GM04503 (cell line): ENCODE results near the gene RCVRN.

Experiments
- DNase-seq: peaks from one replicate; pipeline ENCODE4 v3.0.0-alpha.2; 2012; ENCODE audit warnings: low read depth

The RCVRN gene

DNA sequence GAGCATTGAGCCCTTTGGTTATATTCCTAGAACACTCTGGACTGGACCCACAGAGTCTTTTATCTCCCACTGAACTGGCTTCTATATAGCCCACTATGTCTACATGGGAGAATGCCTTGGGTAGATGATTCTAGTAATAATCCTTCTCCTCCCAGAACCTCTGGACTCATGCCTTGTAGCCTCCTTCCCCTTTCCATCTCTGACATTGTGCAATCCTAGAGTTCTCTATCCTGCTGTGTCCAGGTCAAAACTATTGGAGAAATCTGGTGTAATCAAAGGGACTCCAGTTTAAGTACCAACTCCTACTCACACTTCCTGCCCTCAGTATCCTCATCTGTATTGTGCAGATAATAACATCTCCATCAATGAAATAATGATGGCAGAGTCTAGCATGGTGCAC lies 9.1 kb downstream of the RCVRN start:
- DNase-seq, result no peak

DNA sequence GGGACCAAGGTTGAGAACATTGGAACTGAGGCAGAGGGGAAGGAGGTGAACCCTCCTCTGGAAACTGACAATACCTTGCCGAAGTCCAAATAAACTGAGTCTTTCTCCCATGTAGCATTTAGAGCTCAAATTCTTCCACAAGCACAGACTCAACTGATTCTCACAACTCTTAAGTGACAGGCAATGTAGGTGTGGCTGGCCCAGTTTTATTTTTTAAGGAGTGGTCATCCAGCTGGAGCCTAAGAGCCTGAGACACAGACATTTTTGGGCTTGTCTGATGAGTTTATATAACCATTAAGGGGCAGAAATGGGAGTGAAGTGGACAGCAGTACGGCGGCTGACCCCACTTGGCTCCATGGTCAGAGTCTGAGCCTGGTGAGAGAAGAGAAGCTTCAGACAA lies 10.8 kb downstream of the RCVRN start:
- no peak for DNase-seq

DNA sequence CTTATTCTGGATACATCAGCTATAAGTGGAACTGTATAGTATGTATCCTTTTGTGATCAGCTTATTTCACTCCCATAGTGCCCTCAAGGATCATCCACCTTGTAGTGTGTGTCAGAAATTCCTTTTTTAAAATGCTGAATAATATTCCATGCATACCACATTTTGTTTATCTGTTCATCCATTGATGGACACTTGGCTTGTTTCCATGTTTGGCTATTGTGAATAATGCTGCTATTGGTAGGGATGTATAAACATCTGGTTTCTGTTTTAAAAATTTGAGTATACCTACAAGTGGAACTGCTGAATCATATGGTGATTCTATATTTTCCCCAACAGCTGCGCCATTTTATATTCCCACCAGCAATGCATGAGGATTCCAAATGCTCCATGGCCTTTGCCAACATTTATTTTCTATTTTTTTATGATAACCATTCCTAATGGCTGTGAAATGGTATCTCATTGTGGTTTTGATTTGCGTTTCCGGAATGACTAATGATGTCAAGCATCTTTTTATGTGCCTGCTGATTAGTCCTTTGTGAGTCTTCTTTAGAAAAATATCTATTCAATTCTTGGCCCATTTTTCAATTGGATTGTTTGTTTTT lies 11.6 kb downstream of the RCVRN start:
- DNase-seq, result no peak

DNA sequence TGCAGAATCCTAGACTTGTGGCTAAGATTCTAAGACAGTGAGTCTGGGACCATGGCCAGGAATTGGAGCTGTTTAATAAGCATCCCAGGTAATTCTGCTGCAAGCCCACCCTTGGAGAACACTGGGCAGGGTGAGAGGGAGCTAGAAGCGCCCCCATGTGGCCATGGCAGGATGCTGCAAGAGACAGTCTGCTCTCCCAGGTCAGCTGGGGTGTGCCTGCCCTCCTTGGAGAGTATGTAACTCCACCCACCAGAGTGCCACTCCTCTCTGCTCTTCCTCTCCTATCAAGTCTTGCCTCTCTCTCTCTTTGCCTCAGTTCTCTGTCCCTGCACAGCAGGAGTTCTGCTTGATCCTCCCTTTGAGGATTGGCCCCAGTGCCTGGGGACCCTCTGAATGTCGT lies 14.9 kb downstream of the RCVRN start:
- DNase-seq, result no peak

DNA sequence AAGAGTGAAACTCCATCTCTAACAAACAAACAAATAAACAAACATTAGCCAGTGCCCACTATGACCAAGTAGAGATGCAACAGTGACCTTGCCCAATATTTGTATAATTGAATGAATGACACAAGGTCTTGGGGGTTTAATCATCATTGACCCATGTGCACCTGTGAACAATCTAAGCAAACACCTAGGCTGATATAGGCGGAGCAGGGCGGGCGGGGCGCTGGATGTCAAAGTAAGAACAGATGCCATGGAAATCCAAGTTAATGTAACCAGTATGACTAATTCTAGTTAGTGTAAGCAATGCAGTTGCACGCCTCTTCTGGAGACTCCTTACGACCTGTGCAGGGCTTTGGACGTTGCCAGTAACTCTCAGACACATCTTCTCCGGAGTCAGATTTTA lies 17.6 kb downstream of the RCVRN start:
- no peak for DNase-seq

DNA sequence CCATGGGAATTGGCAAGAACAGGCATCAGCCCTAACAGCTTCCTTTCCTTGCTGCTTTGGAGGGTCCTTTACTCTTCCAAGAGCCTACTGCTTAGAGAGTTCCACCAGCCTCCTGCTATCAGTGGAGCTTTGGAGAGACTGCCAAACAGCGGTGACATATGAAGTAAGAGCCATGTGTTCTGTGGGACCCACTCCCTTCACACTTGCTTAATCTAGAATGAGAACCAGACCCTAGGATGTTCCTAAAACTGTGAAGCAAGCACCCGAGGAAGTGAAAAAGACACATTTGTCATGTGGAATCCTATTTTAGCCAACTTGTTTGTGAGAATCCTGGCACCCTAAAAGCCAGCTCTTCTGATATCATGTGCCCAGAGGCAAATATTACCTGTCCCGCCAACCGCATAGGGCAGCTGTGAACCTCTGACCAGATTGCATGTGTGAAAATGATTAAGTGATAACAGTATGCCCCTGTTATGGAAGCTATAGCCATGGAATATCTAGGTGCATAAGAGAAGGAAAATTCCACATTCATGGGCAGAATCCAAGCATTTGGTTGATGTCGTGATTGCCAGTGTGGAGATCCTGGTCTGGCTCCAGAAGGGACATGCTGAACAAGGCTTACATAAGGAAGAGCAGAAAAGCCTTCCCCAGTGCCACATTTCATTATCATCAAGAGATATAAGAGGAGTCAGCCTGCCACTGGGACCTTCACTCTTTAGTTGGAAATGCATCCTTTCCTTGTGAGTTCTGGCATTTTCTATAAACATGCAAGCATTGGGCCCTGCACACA lies 18.7 kb downstream of the RCVRN start:
- DNase-seq, result no peak

DNA sequence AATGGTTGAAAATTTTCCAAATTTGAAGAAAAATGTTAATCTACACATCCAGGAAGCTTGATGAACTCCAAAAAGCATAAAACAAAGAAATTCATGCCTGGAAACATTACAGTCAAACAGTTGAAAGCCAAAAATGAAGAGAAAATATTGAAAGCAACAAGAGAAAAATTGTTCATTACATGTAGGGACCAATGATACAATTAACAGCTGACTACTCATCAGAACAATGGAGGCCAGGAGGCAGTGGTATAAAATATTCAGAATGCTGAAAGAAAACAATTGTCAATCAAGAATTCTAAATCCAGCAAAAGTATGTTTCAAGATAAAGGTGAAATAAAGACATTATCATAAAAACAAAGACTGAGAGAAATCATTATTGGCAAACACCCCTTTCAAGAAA lies 21.6 kb downstream of the RCVRN start:
- no peak for DNase-seq

DNA sequence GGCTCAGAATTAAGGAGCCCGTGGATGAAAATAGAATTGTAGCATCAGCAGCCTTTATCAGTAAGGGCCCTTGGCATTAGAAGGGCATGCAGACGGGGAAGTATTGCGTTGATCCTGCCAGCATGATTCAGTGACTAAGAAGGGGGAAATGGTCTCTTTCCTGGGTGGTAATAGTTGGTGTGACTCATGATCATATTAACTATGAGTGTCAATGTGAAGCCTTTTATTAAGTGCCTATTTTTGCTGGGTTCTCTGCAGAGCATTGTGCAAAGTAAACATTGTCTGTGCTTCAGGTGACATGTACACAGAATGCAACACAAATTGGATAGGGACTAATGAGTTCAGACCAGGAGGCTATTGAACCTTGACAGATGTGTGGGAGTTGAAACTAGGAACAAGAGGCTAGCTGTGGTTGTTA lies 24.5 kb downstream of the RCVRN start:
- no peak for DNase-seq

DNA sequence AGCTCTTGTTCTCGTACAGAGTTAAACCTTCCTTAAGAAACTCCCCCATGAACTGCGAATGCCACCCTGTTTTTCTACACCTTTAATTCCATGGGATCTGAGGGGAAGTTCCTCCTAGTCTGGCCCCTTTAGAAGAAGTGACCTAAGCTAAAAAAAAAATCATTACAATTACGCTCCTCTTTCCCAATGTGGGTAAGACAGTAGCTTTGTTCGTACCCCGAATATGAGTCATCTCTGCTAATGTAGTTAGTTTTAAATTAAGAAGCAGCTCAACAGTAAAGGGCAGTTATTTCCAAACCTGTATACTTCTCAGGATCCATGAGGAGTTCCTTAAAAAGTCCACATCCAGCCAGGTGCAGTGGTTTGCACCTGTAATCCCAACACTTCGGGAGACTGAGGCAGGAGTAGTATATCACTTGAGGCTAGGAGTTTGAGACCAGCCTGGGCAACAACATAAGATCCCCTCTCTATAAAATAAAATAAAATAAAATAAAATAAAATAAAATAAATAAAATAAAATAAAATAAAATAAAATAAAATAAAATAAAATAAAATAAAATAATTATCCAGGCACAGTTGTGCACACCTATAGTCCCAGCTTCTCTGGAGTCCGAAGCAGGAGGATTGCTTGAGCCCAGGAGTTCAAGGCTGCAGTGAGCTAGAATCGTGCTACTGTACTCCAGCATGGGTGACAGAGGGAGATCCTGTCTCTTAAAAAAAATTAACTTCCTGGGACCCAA lies 26.1 kb downstream of the RCVRN start:
- DNase-seq, result no peak

DNA sequence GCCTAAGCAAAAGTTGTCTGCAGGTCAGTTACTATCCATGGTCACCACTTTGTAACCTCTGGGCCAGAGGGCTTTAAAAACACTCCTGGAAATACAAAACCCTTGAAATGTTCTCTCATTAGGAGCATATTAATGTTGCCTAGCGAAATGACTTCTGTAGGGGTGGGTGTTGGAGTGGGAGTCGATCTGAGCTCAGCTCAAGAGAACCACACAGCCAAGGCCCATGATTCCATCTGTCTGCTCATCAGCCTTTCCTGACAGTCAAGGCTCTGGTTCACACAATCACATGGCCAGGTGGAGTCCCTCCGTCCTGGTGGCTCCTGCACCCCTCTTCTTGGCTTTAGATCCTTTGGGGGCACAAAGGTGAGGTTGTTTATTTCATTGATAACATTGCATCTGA lies 26.7 kb downstream of the RCVRN start:
- no peak for DNase-seq

DNA sequence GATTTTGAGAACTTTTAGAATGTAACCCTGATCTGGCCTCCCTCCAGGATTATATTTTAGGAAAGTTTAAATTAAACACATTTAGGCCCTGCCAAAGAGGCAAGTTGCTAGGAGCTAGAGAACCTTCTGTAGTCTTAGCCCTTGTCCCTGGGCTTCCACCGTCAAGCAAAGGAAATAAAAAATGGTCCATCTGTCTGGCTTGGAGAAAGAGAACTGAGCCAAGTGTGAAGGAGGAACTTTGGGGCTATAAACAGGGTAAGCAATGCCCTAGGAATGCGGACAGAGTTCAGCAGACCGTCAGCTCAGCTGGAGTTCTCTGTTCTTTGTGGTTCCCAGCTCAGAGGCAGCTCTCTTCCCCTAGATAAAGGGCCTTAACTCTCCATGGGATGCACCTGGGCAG lies 29.6 kb downstream of the RCVRN start:
- DNase-seq, result peak; percentile 42

DNA sequence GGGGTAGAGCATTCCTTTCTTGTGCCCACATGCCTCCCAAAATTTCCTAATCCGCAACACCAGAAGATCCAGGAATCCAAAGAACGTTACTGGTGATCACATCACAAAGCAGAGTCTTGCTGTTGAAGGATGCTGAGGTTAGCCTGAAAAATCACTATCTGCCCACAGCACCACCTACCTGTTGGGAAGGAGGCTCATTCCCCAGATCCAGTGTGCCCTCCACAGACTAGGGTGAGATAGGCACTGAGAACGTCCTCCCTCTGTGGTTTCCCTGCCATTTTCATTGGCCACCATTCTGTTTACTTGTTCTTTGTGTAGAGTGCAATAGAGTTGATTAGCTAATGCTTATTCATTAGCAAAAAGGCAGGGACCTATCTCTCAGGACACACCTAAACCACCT lies 30.3 kb downstream of the RCVRN start:
- DNase-seq, result no peak

DNA sequence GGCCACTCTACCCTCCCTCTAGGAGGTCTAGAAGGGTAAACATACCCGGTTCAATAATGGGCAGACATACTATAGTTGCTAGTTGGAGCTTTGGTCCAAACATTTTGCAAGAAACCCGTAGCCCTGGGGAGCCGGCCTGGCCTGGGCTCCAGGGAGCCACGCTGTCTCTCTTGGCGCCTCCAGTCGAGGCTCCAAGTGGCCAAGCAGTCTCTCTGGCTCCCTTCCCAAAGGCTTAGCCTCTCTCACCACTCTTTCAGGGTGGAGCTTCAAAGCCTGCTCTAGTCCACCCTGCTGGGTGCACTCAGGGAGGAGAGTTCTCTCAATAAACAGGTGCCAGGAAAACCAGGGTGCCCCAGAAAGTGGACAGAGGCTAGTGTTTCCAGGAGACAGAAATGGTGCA lies 32.2 kb downstream of the RCVRN start:
- no peak for DNase-seq

DNA sequence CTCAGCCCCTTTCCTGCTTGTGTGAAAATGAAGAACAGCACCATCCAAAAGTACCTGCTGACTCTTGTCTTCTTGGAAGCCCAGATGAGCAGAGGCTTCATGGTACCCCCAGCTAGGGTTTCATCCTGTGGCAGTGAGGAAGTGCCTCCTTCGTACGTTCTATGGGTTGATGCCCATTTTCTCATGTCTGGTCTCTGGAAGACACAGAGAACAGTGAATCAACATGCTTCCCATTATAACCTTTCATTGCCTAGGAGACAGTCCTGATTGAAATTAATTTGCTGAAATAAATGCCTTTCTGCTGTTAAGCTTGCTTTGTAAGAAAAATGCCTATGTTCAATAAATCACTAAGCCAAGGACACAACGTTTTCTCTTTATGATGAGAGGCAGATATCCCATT lies 36.5 kb downstream of the RCVRN start:
- no peak for DNase-seq

DNA sequence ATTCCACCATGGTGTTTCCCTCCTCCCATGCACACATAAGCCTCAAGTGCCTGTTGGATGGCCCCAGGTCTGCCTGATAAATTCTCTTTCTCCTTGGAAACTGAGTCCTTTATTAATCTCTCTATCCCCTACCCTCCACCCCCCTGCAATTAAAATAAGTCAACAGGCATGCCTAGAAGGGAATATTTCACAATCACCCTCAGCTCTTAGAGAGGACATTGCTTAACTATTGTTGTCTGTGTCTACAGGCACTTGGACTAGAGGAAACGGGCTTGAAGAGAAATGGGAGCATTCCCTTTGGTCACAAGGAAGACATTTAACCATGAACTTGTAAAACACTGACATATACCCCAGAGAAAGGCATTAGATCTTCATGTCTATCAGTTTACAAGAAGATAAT lies 39.5 kb downstream of the RCVRN start:
- DNase-seq, result no peak

DNA sequence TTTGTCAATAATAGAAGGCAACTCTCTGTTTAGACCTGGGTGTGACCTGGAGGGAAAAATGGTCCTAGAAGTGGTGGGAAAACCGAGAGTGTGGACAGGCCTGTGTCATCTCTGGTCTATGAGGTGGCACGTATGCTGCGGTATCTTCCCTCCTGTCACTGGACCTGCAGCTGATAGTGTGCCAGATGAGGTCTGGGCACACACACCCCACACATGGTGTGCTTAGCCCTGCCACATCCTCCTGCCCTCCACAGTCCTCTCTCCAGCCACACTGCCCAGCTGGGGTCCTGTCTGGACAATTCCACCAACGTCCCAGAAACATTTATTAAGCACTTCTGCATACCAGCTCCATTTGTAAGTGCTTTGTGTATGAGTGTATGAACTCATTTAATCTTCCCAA lies 42.1 kb downstream of the RCVRN start:
- no peak for DNase-seq

DNA sequence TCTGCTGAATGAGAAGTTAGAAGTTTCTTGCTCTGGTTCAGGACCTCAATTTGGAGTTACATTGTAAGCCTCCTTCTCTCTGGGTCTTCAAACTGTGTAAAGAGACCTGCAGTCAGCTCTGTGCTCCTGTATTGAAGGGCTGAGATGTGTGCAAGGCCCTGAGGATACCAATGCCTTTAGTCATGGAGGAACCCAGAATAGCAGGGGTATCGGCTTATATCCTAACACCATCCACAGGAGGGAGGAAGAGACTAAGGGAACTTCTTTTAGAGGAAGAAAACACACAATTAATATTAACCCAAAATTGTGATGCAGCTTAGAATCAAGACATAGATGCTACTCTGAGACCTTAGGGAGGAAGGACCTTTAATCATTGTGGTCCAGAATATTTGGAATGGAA lies 42.9 kb downstream of the RCVRN start:
- DNase-seq, result no peak

DNA sequence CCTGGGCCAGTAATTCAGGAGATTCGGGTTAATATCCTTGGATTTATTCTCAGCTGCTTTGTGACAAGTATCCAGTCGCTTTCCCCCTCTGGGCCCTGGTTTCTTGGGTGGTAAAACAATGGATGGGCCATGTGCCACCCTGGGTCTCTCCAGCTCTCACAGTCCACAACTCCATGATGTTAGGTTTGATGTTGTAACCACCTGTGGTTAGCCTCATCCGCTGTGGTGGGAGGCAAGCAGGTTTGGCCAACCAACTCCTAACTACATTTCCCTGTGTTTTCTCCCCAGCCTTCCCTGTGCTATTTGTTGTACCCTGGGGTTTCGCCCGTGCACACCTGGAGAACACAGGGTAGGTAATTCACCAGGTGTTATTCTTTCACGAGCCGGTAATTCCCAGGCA lies 44.2 kb downstream of the RCVRN start:
- no peak for DNase-seq

DNA sequence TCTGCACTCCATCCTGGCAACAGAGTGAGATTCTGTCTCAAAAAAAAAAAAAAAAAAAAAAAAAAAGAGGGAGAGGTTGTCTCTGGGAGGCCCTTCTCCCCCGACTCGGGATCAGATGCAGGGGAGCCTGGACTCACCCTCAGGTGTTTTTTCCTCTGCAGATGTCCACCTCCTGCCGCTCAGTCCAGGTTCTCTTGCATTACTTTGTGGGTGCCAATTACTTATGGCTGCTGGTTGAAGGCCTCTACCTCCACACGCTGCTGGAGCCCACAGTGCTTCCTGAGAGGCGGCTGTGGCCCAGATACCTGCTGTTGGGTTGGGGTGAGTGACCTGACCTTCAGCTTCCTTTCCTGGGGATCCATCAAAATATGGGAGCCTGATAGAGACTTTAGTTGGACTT lies 45.3 kb downstream of the RCVRN start:
- DNase-seq, result no peak

DNA sequence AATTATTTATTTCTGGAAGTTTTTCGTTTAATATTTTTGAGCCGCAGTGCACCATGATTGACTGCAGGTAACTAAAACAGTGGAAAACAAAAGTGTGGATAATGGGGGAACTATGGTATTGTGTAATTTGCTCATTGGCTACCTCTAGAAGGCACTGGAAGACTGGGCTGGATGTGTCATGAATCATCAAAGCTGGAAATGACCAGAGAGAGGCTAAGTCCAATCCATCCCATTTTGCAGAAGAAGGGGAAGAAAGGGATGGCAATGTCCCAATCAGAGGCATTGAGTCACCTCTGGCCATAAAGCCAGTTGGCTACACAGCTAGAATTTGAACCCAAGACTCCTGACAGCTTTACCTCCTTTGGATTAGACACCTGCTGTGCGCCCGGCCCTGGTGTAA lies 50.0 kb downstream of the RCVRN start:
- DNase-seq, result no peak

DNA sequence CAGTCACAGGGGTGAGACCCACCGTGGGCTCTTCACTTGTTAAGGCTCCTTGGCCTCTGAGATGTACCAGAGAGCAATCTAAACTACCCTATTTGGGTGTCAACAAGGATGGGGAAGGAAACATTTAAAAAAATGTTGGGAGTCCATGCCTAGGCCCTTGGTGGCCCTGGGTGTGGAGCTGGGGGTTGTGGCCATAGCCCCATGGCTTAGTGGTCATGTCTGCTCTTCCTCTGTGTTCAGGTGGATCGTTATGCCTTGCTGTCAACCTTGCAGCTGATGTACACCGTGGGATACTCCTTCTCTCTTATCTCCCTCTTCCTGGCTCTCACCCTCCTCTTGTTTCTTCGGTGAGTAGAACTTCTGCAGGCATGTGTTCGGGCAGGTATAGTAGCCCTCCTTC lies 50.8 kb downstream of the RCVRN start:
- DNase-seq, result no peak

DNA sequence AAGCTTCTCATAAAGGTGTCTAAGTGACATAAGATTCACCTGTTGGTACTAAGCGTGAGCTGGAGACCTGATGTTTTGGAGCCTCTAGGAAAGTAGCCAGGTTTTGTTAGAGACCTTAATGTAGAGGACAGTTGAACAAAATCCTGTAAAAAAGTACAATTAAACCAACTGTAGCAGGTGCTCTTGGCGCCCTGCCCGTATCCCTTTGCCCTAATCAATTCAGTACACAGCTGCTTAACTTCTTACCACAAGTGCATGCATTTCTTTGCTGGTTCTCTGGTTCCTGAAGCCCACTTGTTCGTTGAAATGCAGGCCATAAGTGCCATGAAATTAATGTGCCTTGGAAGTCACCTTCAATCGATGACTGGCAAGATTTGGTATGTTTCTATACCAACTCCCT lies 54.9 kb downstream of the RCVRN start:
- DNase-seq, result no peak
